Testis (tissue), 3 donors: Measurements from ENCODE around the gene USP1. TPM values are rescaled to one million over a fixed set of nuclear protein-coding genes. Genes with fewer than 3 reads are reported as not detected.

ENCODE experiments used
- DNase-seq: peaks from one replicate; pipeline ENCODE4 v3.0.0-alpha.2; 2019
- H3K27ac ChIP-seq, 2 donors: fragments of 200-600 bp; sonication (generic); one replicate each; pipeline ENCODE4 v1.5.1; 2019
- H3K27me3 ChIP-seq: fragments of 200-600 bp; sonication (generic); one replicate; pipeline ENCODE4 v1.5.1; 2019
- H3K36me3 ChIP-seq: fragments of 200-600 bp; sonication (generic); one replicate; pipeline ENCODE4 v1.5.1; 2017; ENCODE audit warnings: low read depth; ENCODE audit errors: missing control alignments
- H3K4me1 ChIP-seq: fragments of 200-600 bp; sonication (generic); one replicate; pipeline ENCODE4 v1.5.1; 2019
- H3K4me3 ChIP-seq, 2 donors: fragments of 200-600 bp; sonication (generic); one replicate each; pipeline ENCODE4 v1.5.1; 2017 to 2019
- H3K9me3 ChIP-seq: fragments of 200-600 bp; sonication (generic); one replicate; pipeline ENCODE4 v1.5.1; 2017
- CTCF ChIP-seq, 3 experiments: fragments of 450-650 bp in 2 of 3; fragments of 200-600 bp in 1 of 3; sonication (generic) in 1 of 3; IDR thresholded peaks; one replicate each; pipeline ENCODE4 v1.5.1; 2016 to 2019; ENCODE audit warnings: antibody characterized with exemption in 3 of 3, mild to moderate bottlenecking in 2 of 3, moderate library complexity in 1 of 3
- POLR2A ChIP-seq: fragments of 450-650 bp; IDR thresholded peaks from one replicate; pipeline ENCODE4 v1.6.1; 2017; ENCODE audit warnings: antibody characterized with exemption, mild to moderate bottlenecking, moderate library complexity
- WGBS, 2 donors: methylation state at CpG; one replicate each; pipeline ENCODE4 v1.1.5; 2018; 5-methylcytosine and 5-hydroxymethylcytosine counted together
- intact Hi-C: fragments of 100-400 bp; cut with DNase I; formaldehyde crosslinking; loops from one replicate; pipeline ENCODE4 v1.15.1; 2023; ENCODE audit warnings: low total_unique reads
- polyA plus RNA-seq: library from polyadenylated mRNA; stranded (reverse); fragments of 350-450 nt; fragmentation: Illumina TruSeq; extraction: RNeasy Lipid Tissue Mini Kit (QIAGEN cat#74804); gene quantifications from one replicate; pipeline ENCODE4 v1.2.3, GENCODE V29; 2014; ENCODE audit warnings: low read depth, low replicate concordance; ENCODE audit not compliant: insufficient read depth
- total RNA-seq, 2 donors: library from RNA; depleted of rRNA; stranded (reverse); fragments of >200 nt; gene quantifications; one replicate each; pipeline ENCODE4 v1.2.3, GENCODE V29; 2016

Gene USP1
- total and polyA plus RNA-seq, 3 donors from 2014 or later, result 43.5 to 58.1 (median 49.1) TPM

- intact Hi-C loops, result no loop called here
- Histone ChIP-seq H3K4me3 (no peak overlapping the region), H3K27me3 (no peaks in the 10 kb centered on the region), H3K4me1 (no peaks in the 10 kb centered on the region), H3K36me3 (no peaks in the 10 kb centered on the region), H3K27ac (no peak overlapping the region), H3K9me3 (no peaks in the 10 kb centered on the region)
- TF ChIP-seq POLR2A (no peak), CTCF (IDR thresholded peaks at IDR 0.05) (no peak)
- no peak for DNase-seq
- 88 to 94% methylated on average over 8 of the region's 8 CpGs for WGBS, 2 donors
Observed at GRCh38 chr1:62398377-62398776, 38.5 kb upstream of the USP1 start.

- Histone ChIP-seq H3K36me3 (no peaks in the 10 kb centered on the region), H3K4me1 (no peaks in the 10 kb centered on the region), H3K4me3 (no peak overlapping the region), H3K27me3 (no peaks in the 10 kb centered on the region), H3K9me3 (no peaks in the 10 kb centered on the region), H3K27ac (no peak overlapping the region)
- no peak for TF ChIP-seq CTCF (IDR thresholded peaks at IDR 0.05)
- no peak for TF ChIP-seq POLR2A
- WGBS, 2 donors, result 90 to 91% methylated on average over 5 of the region's 5 CpGs
- no peak for DNase-seq
- intact Hi-C loops, result no loop called here
Observed at GRCh38 chr1:62401034-62401760, 35.7 kb upstream of the USP1 start.

- Histone ChIP-seq H3K27me3 (no peaks in the 10 kb centered on the region), H3K9me3 (no peaks in the 10 kb centered on the region), H3K36me3 (no peaks in the 10 kb centered on the region), H3K4me3 (no peak overlapping the region), H3K27ac (no peak overlapping the region), H3K4me1 (no peaks in the 10 kb centered on the region)
- intact Hi-C loops, result loop anchor here (5.0 kb wide), 1 partner anchor 233 kb away; no protein-coding TSS in a partner anchor
- TF ChIP-seq CTCF (IDR thresholded peaks at IDR 0.05), result no peak
- no peak for TF ChIP-seq POLR2A
- no peak for DNase-seq
- WGBS, 2 donors, result 69 to 95% methylated on average over 2 of the region's 2 CpGs
Observed at GRCh38 chr1:62405247-62405646, 31.6 kb upstream of the USP1 start.

- intact Hi-C loops, result loop anchor here (5.0 kb wide), 1 partner anchor 234 kb away; no protein-coding TSS in a partner anchor
- DNase-seq, result no peak
- Histone ChIP-seq H3K27me3 (no peaks in the 10 kb centered on the region), H3K9me3 (no peaks in the 10 kb centered on the region), H3K4me1 (no peaks in the 10 kb centered on the region), H3K4me3 (no peak overlapping the region), H3K36me3 (no peaks in the 10 kb centered on the region), H3K27ac (no peak overlapping the region)
- WGBS, 2 donors, result 69 to 93% methylated on average over 3 of the region's 3 CpGs
- TF ChIP-seq POLR2A, result no peak
- TF ChIP-seq CTCF (IDR thresholded peaks at IDR 0.05), result no peak
Observed at GRCh38 chr1:62406576-62406975, 30.3 kb upstream of the USP1 start.
